ENCODE data around the gene MST1.

DNA sequence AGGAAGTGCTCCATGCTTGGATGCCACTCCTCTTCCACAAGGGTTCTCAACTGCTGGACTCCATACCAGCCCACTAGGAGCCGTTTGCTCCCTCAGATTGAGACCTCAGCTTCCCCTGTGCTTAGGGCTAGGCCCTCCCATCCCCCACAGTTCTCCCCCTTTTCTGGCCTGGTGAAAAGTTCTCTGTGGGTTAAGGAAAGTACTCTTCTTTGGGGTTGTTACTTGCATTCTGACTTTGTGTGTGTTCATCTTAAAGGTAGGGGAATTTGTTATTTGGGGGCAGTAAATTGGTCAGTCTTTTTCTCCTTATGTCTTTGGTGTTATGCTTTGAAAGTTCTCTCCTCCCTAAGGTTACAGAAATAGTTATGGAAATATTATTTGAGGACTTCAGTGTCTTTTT is 39.1 kb downstream of the MST1 start:
- TF ChIP-seq, protein P1, sequence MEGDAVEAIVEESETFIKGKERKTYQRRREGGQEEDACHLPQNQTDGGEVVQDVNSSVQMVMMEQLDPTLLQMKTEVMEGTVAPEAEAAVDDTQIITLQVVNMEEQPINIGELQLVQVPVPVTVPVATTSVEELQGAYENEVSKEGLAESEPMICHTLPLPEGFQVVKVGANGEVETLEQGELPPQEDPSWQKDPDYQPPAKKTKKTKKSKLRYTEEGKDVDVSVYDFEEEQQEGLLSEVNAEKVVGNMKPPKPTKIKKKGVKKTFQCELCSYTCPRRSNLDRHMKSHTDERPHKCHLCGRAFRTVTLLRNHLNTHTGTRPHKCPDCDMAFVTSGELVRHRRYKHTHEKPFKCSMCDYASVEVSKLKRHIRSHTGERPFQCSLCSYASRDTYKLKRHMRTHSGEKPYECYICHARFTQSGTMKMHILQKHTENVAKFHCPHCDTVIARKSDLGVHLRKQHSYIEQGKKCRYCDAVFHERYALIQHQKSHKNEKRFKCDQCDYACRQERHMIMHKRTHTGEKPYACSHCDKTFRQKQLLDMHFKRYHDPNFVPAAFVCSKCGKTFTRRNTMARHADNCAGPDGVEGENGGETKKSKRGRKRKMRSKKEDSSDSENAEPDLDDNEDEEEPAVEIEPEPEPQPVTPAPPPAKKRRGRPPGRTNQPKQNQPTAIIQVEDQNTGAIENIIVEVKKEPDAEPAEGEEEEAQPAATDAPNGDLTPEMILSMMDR (conservative IDR thresholded peaks at IDR 0.05 in 1 of 2, IDR thresholded peaks at IDR 0.05 in 1 of 2; ENCODE audit: low read depth in 1 of 2, low read length in 2 of 2): no peak
- no peak for TF ChIP-seq EZH2 (IDR thresholded peaks at IDR 0.05; ENCODE audit: low read length, missing control alignments)
